HCT116 (cell line): ENCODE data around the gene KRTAP9-9. TPM values are rescaled to one million over a fixed set of nuclear protein-coding genes. Genes with fewer than 3 reads are reported as not detected.

Source experiments
- ATAC-seq: fragments of 200-7000 bp; cut with Tn5 transposase; 2 replicates; pipeline ENCODE4 v1.9.1; 2020; ENCODE audit warnings: mild to moderate bottlenecking, moderate library complexity
- BruUV-seq: library from RNA; stranded (reverse); fragments of 400-500 nt; replicated peaks from 2 replicates; lab custom pipeline; 2021; lab: Mats Ljungman, UMichigan
- CTCF ChIA-PET: fragments of 300-600 bp; sonication (Branson Sonifier 250); formaldehyde crosslinking; loops from one replicate; lab custom pipeline; 2021; ENCODE audit warnings: antibody characterized with exemption; lab: Charles Lee
- POLR2A ChIA-PET: fragments of 300-600, 350-600 bp; sonication (Branson Sonifier 250); formaldehyde crosslinking; loops from one replicate; lab custom pipeline; 2021; ENCODE audit warnings: antibody characterized with exemption; lab: Charles Lee
- RAD21 ChIA-PET, 2 experiments: fragments of 300-600 bp; sonication (Branson Sonifier 250); formaldehyde crosslinking; loops; one replicate each; lab custom pipeline; 2023; ENCODE audit warnings: low total read pairs in 2 of 2; ENCODE audit not compliant: uncharacterized antibody in 2 of 2, unreplicated experiment in 2 of 2, low non-redundant PET in 1 of 2; lab: Charles Lee
- DNase-seq: peaks from one replicate; pipeline ENCODE4 v3.0.0-alpha.2; 2010; ENCODE audit warnings: low read depth, low spot score
- H2AFZ ChIP-seq: fragments of 200-600 bp; shearing (Covaris generic), sonication (generic); 2 replicates; pipeline ENCODE4 v1.6.1; 2017; ENCODE audit warnings: low read depth, mixed run types, mixed read lengths, antibody characterized with exemption, low read length; ENCODE audit not compliant: poor library complexity, severe bottlenecking
- H3K27ac ChIP-seq: 2 replicates; pipeline ENCODE4 v1.5.1; 2012; ENCODE audit warnings: low read depth, low read length
- H3K27me3 ChIP-seq: fragments of 200-600 bp; sonication (generic); 2 replicates; pipeline ENCODE4 v1.6.1; 2016; ENCODE audit warnings: mixed run types, low read length, mixed read lengths; ENCODE audit not compliant: insufficient read depth
- H3K36me3 ChIP-seq, 2 experiments: fragments of 200-500 bp in 1 of 2; fragments of 200-600 bp in 1 of 2; sonication (Bioruptor generic) in 1 of 2; sonication (generic) in 1 of 2; 2 replicates each; pipeline versions ENCODE4 v1.5.1 to v1.6.1; 2014 to 2016; ENCODE audit warnings: low read length in 2 of 2, inconsistent platforms in 1 of 2, mixed read lengths in 1 of 2, mixed run types in 1 of 2; ENCODE audit not compliant: insufficient read depth in 2 of 2, control insufficient read depth in 1 of 2
- H3K4me1 ChIP-seq, 2 experiments: fragments of 200-600 bp in 1 of 2; sonication (generic) in 1 of 2; 2 replicates each; pipeline versions ENCODE4 v1.5.1 to v1.6.1; 2012 to 2017; ENCODE audit warnings: low read length in 2 of 2, inconsistent platforms in 1 of 2, mild to moderate bottlenecking in 1 of 2, mixed read lengths in 1 of 2, mixed run types in 1 of 2, moderate library complexity in 1 of 2; ENCODE audit not compliant: insufficient read depth in 2 of 2, control insufficient read depth in 1 of 2
- H3K4me2 ChIP-seq: fragments of 200-600 bp; sonication (generic); 2 replicates; pipeline ENCODE4 v1.6.1; 2017; ENCODE audit warnings: mixed run types, low read length, mixed read lengths
- H3K4me3 ChIP-seq, 2 experiments: fragments of 200-600 bp in 1 of 2; sonication (generic) in 1 of 2; replicated peaks in 1 of 2; 2 replicates each; pipeline ENCODE4 v1.5.1; 2011 to 2016; ENCODE audit warnings: low read length in 2 of 2, control low read depth in 1 of 2, low read depth in 1 of 2, mild to moderate bottlenecking in 1 of 2, mixed read lengths in 1 of 2, mixed run types in 1 of 2
- H3K79me2 ChIP-seq: fragments of 200-600 bp; sonication (generic); 2 replicates; pipeline ENCODE4 v1.6.1; 2017; ENCODE audit warnings: mild to moderate bottlenecking, mixed run types, low read length, moderate library complexity, mixed read lengths; ENCODE audit not compliant: insufficient read depth
- H3K9ac ChIP-seq: fragments of 200-600 bp; sonication (generic); 2 replicates; pipeline ENCODE4 v1.6.1; 2016; ENCODE audit warnings: low read length, mixed read lengths
- H3K9me2 ChIP-seq: fragments of 200-600 bp; sonication (generic), shearing (Covaris generic); 2 replicates; pipeline ENCODE4 v1.6.1; 2017; ENCODE audit warnings: mixed run types, mild to moderate bottlenecking, moderate library complexity; ENCODE audit not compliant: insufficient read depth
- H3K9me3 ChIP-seq, 2 experiments: fragments of 200-500 bp in 1 of 2; fragments of 200-600 bp in 1 of 2; sonication (Bioruptor generic) in 1 of 2; sonication (generic) in 1 of 2; 2 replicates each; pipeline ENCODE4 v1.6.1; 2014 to 2017; ENCODE audit warnings: low read length in 2 of 2, mixed read lengths in 2 of 2, inconsistent platforms in 1 of 2, low read depth in 1 of 2, mild to moderate bottlenecking in 1 of 2, mixed run types in 1 of 2, moderate library complexity in 1 of 2; ENCODE audit not compliant: control insufficient read depth in 1 of 2, insufficient read depth in 1 of 2
- H4K20me1 ChIP-seq: fragments of 200-600 bp; sonication (generic), shearing (Covaris generic); 2 replicates; pipeline ENCODE4 v1.6.1; 2017; ENCODE audit warnings: mixed run types, mild to moderate bottlenecking, moderate library complexity; ENCODE audit not compliant: insufficient read depth
- ATF3 ChIP-seq: IDR thresholded peaks from 2 replicates; pipeline ENCODE4 v1.6.1; 2012
- CBX3 ChIP-seq: IDR thresholded peaks from 2 replicates; pipeline ENCODE4 v1.6.1; 2012; ENCODE audit warnings: low read depth
- CEBPB ChIP-seq: IDR thresholded peaks from 2 replicates; pipeline ENCODE4 v1.6.1; 2012; ENCODE audit warnings: low read depth
- CTCF ChIP-seq, 3 experiments: fragments of 200-600 bp in 1 of 3; sonication (generic) in 1 of 3; IDR thresholded peaks in 2 of 3; conservative IDR thresholded peaks in 1 of 3; 2 replicates each; pipeline ENCODE4 v1.5.1; 2012 to 2017; ENCODE audit warnings: low read depth in 2 of 3, low read length in 2 of 3, antibody characterized with exemption in 1 of 3, borderline replicate concordance in 1 of 3, control low read depth in 1 of 3, mild to moderate bottlenecking in 1 of 3, mixed read lengths in 1 of 3, mixed run types in 1 of 3, moderate library complexity in 1 of 3; ENCODE audit not compliant: insufficient read depth in 1 of 3
- EGR1 ChIP-seq: IDR thresholded peaks from 2 replicates; pipeline ENCODE4 v1.6.1; 2012; ENCODE audit warnings: low read depth
- ELF1 ChIP-seq: IDR thresholded peaks from 2 replicates; pipeline ENCODE4 v1.6.1; 2012; ENCODE audit warnings: low read depth, borderline replicate concordance
- EZH2 ChIP-seq: fragments of 200-600 bp; sonication (generic); IDR thresholded peaks from 2 replicates; pipeline ENCODE4 v1.6.1; 2017; ENCODE audit warnings: antibody characterized with exemption, mixed run types
- FOSL1 ChIP-seq: IDR thresholded peaks from 2 replicates; pipeline ENCODE4 v1.6.1; 2012; ENCODE audit warnings: low read depth
- TCF7L2 ChIP-seq: IDR thresholded peaks from 2 replicates; pipeline ENCODE4 v1.7.0; 2011; ENCODE audit warnings: borderline replicate concordance, inconsistent platforms; ENCODE audit not compliant: insufficient read depth, insufficient read length; ENCODE audit errors: extremely low read depth
- YY1 ChIP-seq: IDR thresholded peaks from 2 replicates; pipeline ENCODE4 v1.6.1; 2011; ENCODE audit warnings: low read length, low read depth, moderate library complexity, mild to moderate bottlenecking; ENCODE audit not compliant: insufficient replicate concordance; ENCODE audit errors: extremely low read depth
- ZBTB33 ChIP-seq: IDR thresholded peaks from 2 replicates; pipeline ENCODE4 v1.6.1; 2011; ENCODE audit warnings: mild to moderate bottlenecking, low read length, moderate library complexity; ENCODE audit not compliant: insufficient replicate concordance; ENCODE audit errors: extremely low read depth
- ZFX ChIP-seq: fragments of 450-650 bp; IDR thresholded peaks from 2 replicates; pipeline ENCODE4 v1.6.1; 2017
- ZNF274 ChIP-seq: fragments of 200-500 bp; sonication (Bioruptor generic); IDR thresholded peaks from 2 replicates; pipeline ENCODE4 v1.6.1; 2014; ENCODE audit warnings: mild to moderate bottlenecking, low read depth, low read length, inconsistent platforms
- intact Hi-C: fragments of 100-400 bp; cut with micrococcal nuclease; formaldehyde crosslinking; loops from 2 replicates; pipeline ENCODE4 v1.10.0; 2022
- total RNA-seq: library from RNA; stranded (reverse); gene quantifications from one replicate; pipeline ENCODE4 v1.2.1, GENCODE V29; 2021; ENCODE audit not compliant: unreplicated experiment

Gene KRTAP9-9
- total RNA-seq, 1 experiment from 2014 or later: not detected

DNA sequence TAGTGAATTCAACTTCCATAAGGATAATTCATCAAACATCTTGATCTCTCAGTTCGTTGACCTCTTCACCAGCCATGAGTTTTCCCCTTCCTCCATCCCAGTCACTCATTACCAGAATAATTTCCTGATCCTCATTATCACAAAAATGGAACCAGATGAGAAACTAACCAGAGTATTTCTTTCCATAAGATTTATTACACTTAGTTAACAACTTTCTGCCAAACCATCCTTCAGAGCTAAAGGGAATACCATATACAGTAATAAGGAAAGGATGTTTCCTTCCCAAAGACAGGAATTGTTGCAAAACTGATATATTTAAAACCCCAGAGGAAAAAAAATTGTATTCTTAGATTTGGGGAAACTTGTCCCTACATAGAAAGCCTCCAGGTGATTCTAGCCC lies 38.8 kb downstream of the KRTAP9-9 start:
- H3K27me3 ChIP-seq: no peaks in the 10 kb centered on the region
- no peaks in the 10 kb centered on the region for H3K36me3 ChIP-seq
- BruUV-seq: no TSS peak
- H3K79me2 ChIP-seq: no peaks in the 10 kb centered on the region
- no peak overlapping the region for H3K4me2 ChIP-seq
- no peak overlapping the region for H3K4me3 ChIP-seq
- no peaks in the 10 kb centered on the region for H3K9me3 ChIP-seq
- ChIA-PET POLR2A (no interaction called here), RAD21 (no interaction called here), CTCF (no interaction called here)
- no peak overlapping the region for H3K27ac ChIP-seq
- no peak for TF ChIP-seq FOSL1
- TF ChIP-seq CTCF (IDR thresholded peaks at IDR 0.05 in 2 of 3, conservative IDR thresholded peaks at IDR 0.05 in 1 of 3; ENCODE audit: borderline replicate concordance in 1 of 3, insufficient read depth in 1 of 3, low read depth in 2 of 3, low read length in 2 of 3): no peak
- TF ChIP-seq EGR1: no peak
- no peak for TF ChIP-seq ZNF274
- no peak for TF ChIP-seq ATF3
- no peak for TF ChIP-seq YY1
- no peak for TF ChIP-seq EZH2
- no peak for TF ChIP-seq ELF1
- no peak for TF ChIP-seq CBX3
- TF ChIP-seq CEBPB: no peak
- no peak for TF ChIP-seq ZBTB33
- TF ChIP-seq ZFX: no peak
- no peak for TF ChIP-seq TCF7L2
- no peak for DNase-seq
- H3K9me2 ChIP-seq: no peaks in the 10 kb centered on the region
- intact Hi-C loops: no loop called here
- H2AFZ ChIP-seq: no peak overlapping the region
- no peak for ATAC-seq
- no peaks in the 10 kb centered on the region for H3K4me1 ChIP-seq
- no peak overlapping the region for H3K9ac ChIP-seq
- no peaks in the 10 kb centered on the region for H4K20me1 ChIP-seq
